Endothelial cell (in vitro differentiated cells): Measurements from ENCODE around the gene MRPS10. TPM values are rescaled to one million over a fixed set of nuclear protein-coding genes. Genes with fewer than 3 reads are reported as not detected.
A peak's percentile ranks its signal among the peaks of the same experiment; 100 is the strongest.
"Not testable (repeated sequence)": the region's sequence is repeated elsewhere in the genome, so short reads cannot be mapped to it uniquely, and the experiment has no call there.

Source experiments
- DNase-seq: peaks from one replicate; pipeline ENCODE4 v3.0.0; 2021; ENCODE audit warnings: low spot score
- H3K27ac Mint-ChIP-seq: one replicate; pipeline ENCODE4 v1.8.0; 2021; ENCODE audit warnings: mixed read lengths, inconsistent platforms; ENCODE audit not compliant: unreplicated experiment
- H3K27me3 Mint-ChIP-seq: one replicate; pipeline ENCODE4 v1.8.0; 2021; ENCODE audit warnings: mild to moderate bottlenecking, moderate library complexity, mixed read lengths, inconsistent platforms; ENCODE audit not compliant: unreplicated experiment
- H3K36me3 Mint-ChIP-seq: one replicate; pipeline ENCODE4 v1.8.0; 2021; ENCODE audit warnings: mild to moderate bottlenecking, low read depth, mixed read lengths, inconsistent platforms; ENCODE audit not compliant: unreplicated experiment
- H3K4me1 Mint-ChIP-seq: one replicate; pipeline ENCODE4 v1.8.0; 2021; ENCODE audit warnings: mild to moderate bottlenecking, mixed read lengths, inconsistent platforms; ENCODE audit not compliant: unreplicated experiment
- H3K4me3 Mint-ChIP-seq: one replicate; pipeline ENCODE4 v1.8.0; 2021; ENCODE audit warnings: mild to moderate bottlenecking, mixed read lengths, inconsistent platforms; ENCODE audit not compliant: unreplicated experiment
- H3K9me3 Mint-ChIP-seq: one replicate; pipeline ENCODE4 v1.8.0; 2021; ENCODE audit warnings: mixed read lengths, inconsistent platforms; ENCODE audit not compliant: unreplicated experiment
- total RNA-seq: library from RNA; stranded (reverse); fragmentation: NEBNext Ultra II Directional; extraction: Animal tissue kit (Norgen Biotek cat#: 25700); gene quantifications from one replicate; pipeline ENCODE4 v1.2.1, GENCODE V29; 2021; ENCODE audit not compliant: unreplicated experiment
- TF ChIP-seq, protein P1 (sequence below): fragments of 200-600 bp; sonication (generic); IDR thresholded peaks from one replicate; pipeline ENCODE4 v1.5.0; 2021; ENCODE audit warnings: antibody characterized with exemption; ENCODE audit not compliant: unreplicated experiment

MRPS10 gene
- total RNA-seq, 1 donor from 2014 or later: 21.9 TPM

GRCh38 chr6:42224222-42225028, 6.8 kb upstream of the MRPS10 start:
- Mint-ChIP-seq H3K27me3 (peaks cover 2% of the 10 kb centered on the region), H3K4me1 (peaks cover 9% of the 10 kb centered on the region), H3K4me3 (no peak overlapping the region), H3K9me3 (no peaks in the 10 kb centered on the region), H3K27ac (no peak overlapping the region), H3K36me3 (peaks cover 6% of the 10 kb centered on the region)
- no peak for DNase-seq
- TF ChIP-seq, protein P1, sequence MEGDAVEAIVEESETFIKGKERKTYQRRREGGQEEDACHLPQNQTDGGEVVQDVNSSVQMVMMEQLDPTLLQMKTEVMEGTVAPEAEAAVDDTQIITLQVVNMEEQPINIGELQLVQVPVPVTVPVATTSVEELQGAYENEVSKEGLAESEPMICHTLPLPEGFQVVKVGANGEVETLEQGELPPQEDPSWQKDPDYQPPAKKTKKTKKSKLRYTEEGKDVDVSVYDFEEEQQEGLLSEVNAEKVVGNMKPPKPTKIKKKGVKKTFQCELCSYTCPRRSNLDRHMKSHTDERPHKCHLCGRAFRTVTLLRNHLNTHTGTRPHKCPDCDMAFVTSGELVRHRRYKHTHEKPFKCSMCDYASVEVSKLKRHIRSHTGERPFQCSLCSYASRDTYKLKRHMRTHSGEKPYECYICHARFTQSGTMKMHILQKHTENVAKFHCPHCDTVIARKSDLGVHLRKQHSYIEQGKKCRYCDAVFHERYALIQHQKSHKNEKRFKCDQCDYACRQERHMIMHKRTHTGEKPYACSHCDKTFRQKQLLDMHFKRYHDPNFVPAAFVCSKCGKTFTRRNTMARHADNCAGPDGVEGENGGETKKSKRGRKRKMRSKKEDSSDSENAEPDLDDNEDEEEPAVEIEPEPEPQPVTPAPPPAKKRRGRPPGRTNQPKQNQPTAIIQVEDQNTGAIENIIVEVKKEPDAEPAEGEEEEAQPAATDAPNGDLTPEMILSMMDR: no peak

- peaks cover 2% of the 10 kb centered on the region for H3K4me1 Mint-ChIP-seq
- no peak overlapping the region for H3K27ac Mint-ChIP-seq
- no peaks in the 10 kb centered on the region for H3K36me3 Mint-ChIP-seq
- DNase-seq: no peak
- TF ChIP-seq, protein P1: no peak
- H3K4me3 Mint-ChIP-seq: no peak overlapping the region
- peaks cover 2% of the 10 kb centered on the region for H3K27me3 Mint-ChIP-seq
- H3K9me3 Mint-ChIP-seq: no peaks in the 10 kb centered on the region
Measured at GRCh38 chr6:42222448-42222847, 4.8 kb upstream of the MRPS10 start.

- DNase-seq: no peak
- H3K27ac Mint-ChIP-seq: no peak overlapping the region
- no peaks in the 10 kb centered on the region for H3K9me3 Mint-ChIP-seq
- TF ChIP-seq, protein P1: no peak
- no peaks in the 10 kb centered on the region for H3K36me3 Mint-ChIP-seq
- no peak overlapping the region for H3K4me3 Mint-ChIP-seq
- H3K27me3 Mint-ChIP-seq: peaks cover 2% of the 10 kb centered on the region
- H3K4me1 Mint-ChIP-seq: peaks cover 6% of the 10 kb centered on the region
Measured at GRCh38 chr6:42221546-42221945, 3.9 kb upstream of the MRPS10 start.

DNA sequence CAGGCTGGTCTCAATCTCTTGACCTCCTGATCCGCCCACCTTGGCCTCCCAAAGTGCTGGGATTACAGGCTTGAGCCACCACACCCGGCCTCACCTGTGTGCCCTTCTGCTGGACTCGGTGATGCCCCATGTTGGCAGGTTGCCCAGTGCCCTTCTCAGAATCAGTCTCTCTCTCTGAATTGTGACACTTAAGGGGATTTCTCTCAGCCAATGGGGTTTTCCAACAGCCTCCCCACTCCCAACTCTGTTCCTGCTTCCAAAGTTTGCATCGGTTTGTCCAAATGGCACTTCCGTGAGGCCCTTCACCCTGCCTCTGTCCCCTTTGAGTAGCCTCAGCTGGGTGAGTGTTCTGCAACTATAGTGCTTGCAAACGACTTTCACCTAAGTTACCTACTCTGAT, 3.1 kb upstream of the MRPS10 start:
- H3K27ac Mint-ChIP-seq: no peak overlapping the region
- TF ChIP-seq, protein P1: no peak
- no peak overlapping the region for H3K4me3 Mint-ChIP-seq

DNA sequence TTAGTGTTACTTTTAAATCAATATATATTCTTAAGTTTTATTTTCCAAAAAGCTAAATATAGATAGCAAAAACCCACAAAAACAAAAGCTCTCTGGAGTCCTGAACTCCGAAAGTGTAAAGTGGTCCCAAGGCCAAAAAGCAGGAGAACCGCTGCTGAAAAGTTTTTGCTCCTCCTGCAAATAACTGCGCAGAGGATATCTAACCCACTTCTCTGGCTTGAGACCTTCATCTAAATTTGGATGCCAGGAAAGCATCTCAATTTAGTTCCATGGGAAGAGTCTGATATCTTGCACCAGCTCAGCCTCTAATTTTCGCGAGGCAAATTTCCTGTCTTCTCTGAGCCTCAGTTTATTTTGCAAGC, 523 bp downstream of the MRPS10 start:
- Mint-ChIP-seq H3K27me3 (peaks cover 2% of the 10 kb centered on the region), H3K27ac (peak overlapping the region; percentile 82), H3K9me3 (no peaks in the 10 kb centered on the region), H3K4me3 (peak overlapping the region; percentile 94), H3K36me3 (peaks cover 5% of the 10 kb centered on the region), H3K4me1 (peaks cover 9% of the 10 kb centered on the region)
- no peak for DNase-seq
- TF ChIP-seq, protein P1: no peak

More for the DNA sequence above, 3.1 kb upstream of the MRPS10 start:
- no peak for DNase-seq
- H3K27me3 Mint-ChIP-seq: peaks cover 2% of the 10 kb centered on the region
- no peaks in the 10 kb centered on the region for H3K36me3 Mint-ChIP-seq
- H3K9me3 Mint-ChIP-seq: no peaks in the 10 kb centered on the region
- peaks cover 7% of the 10 kb centered on the region for H3K4me1 Mint-ChIP-seq

DNA sequence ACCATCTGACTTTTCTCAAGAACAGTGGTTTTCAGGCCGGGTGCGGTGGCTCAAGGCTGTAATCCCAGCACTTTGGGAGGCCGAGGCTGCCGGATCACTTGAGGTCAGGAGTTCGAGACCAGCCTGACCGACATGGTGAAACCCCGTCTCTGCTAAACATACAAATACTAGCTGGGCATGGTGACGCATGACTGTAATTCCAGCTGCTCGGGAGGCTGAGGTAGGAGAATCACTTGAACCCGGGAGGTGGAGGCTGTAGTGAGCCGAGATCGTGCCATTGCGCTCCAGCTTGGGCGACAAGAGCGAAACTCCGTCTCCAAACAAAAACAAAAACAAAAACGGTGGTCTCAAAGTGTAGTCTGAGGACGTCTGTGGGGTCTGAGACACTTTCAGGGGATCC, 1.2 kb downstream of the MRPS10 start:
- not testable (repeated sequence) for H3K9me3 Mint-ChIP-seq, H3K36me3 Mint-ChIP-seq, DNase-seq, H3K4me1 Mint-ChIP-seq, H3K27me3 Mint-ChIP-seq
- Mint-ChIP-seq H3K4me3 (peak overlapping the region; percentile 81), H3K27ac (peak overlapping the region; percentile 48)
